ENCODE data around the gene RBM26.

DNA sequence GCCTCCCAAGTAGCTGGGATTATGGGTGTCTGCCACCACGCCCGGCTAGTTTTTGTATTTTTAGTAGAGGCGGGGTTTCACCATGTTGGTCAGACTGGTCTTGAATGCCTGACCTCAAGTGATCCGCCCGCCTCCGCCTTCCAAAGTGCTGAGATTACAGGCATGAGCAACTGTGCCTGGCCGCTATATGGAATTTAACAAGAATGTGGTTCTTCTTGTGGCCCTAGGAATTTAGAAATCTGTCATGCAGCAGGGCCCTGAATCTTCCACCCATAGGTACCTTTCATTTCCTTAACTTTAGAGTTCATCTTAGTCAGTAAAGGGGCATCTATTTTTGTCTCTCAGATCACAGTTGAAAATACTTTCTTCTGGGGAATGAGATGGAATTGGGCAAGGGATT is 49.3 kb upstream of the RBM26 start:
- TF ChIP-seq POLR2A (IDR thresholded peaks at IDR 0.05; ENCODE audit: low read depth, low read length): no peak
- no peak for TF ChIP-seq FOS (IDR thresholded peaks at IDR 0.05; ENCODE audit: low read depth, low read length)
- TF ChIP-seq RCOR1 (IDR thresholded peaks at IDR 0.05; ENCODE audit: insufficient replicate concordance, low read length): no peak
- TF ChIP-seq MAZ (IDR thresholded peaks at IDR 0.05; ENCODE audit: borderline replicate concordance, low read depth, low read length): no peak
- no peak for TF ChIP-seq CTCF (conservative IDR thresholded peaks at IDR 0.05; ENCODE audit: low read depth, low read length)
- no peak for TF ChIP-seq MAFK (IDR thresholded peaks at IDR 0.05; ENCODE audit: low read depth, low read length)
- TF ChIP-seq MXI1 (IDR thresholded peaks at IDR 0.05; ENCODE audit: borderline replicate concordance, low read depth, low read length): no peak

Data from IMR-90 (cell line).